ENCODE results near the gene IFI35. TPM values are rescaled to one million over a fixed set of nuclear protein-coding genes. Genes with fewer than 3 reads are reported as not detected.

The IFI35 gene
- total RNA-seq, 1 experiment from 2014 or later = 6.3 TPM

GRCh38 chr17:43010667-43011308, 4.2 kb downstream of the IFI35 start:
- no peak for TF ChIP-seq CTCF (IDR thresholded peaks at IDR 0.05; ENCODE audit: unreplicated experiment)
- no peak overlapping the region for H3K27ac Mint-ChIP-seq (ENCODE audit: low read depth, unreplicated experiment)
- no peak overlapping the region for H3K4me3 Mint-ChIP-seq (ENCODE audit: unreplicated experiment)
- H3K36me3 Mint-ChIP-seq (ENCODE audit: insufficient read depth, unreplicated experiment) = peaks cover 22% of the 10 kb centered on the region
- no peak for DNase-seq (ENCODE audit: unreplicated experiment)
- H3K9me3 Mint-ChIP-seq (ENCODE audit: unreplicated experiment) = no peaks in the 10 kb centered on the region
- intact Hi-C loops (cut with micrococcal nuclease) = no loop called here
- no peaks in the 10 kb centered on the region for H3K27me3 Mint-ChIP-seq (ENCODE audit: insufficient read depth, unreplicated experiment)
- no TSS peak for BruUV-seq (replicated peaks)
- ChIA-PET CTCF (interaction anchor here (0.6 kb wide), 1 partner anchor 13 kb away, joined by 4 read pairs; no protein-coding TSS in a partner anchor), POLR2A (interaction anchor here (0.7 to 4.1 kb wide), 4 partner anchors 10 to 574 kb away, joined by 3 to 25 read pairs (median 10); partner anchors contain the start of genes RPL27 and VAT1)
- peaks cover 6% of the 10 kb centered on the region for H3K4me1 Mint-ChIP-seq (ENCODE audit: insufficient read depth, unreplicated experiment)

GRCh38 chr17:43011728-43012472, 5.3 kb downstream of the IFI35 start:
- Mint-ChIP-seq H3K27me3 (ENCODE audit: insufficient read depth, unreplicated experiment) (no peaks in the 10 kb centered on the region), H3K27ac (ENCODE audit: low read depth, unreplicated experiment) (no peak overlapping the region), H3K4me1 (ENCODE audit: insufficient read depth, unreplicated experiment) (peaks cover 6% of the 10 kb centered on the region), H3K36me3 (ENCODE audit: insufficient read depth, unreplicated experiment) (peaks cover 31% of the 10 kb centered on the region), H3K9me3 (ENCODE audit: unreplicated experiment) (no peaks in the 10 kb centered on the region), H3K4me3 (ENCODE audit: unreplicated experiment) (no peak overlapping the region)
- TF ChIP-seq CTCF (IDR thresholded peaks at IDR 0.05; ENCODE audit: unreplicated experiment) = no peak
- DNase-seq (ENCODE audit: unreplicated experiment) = no peak
- CTCF ChIA-PET = interaction anchor here (0.6 kb wide), 1 partner anchor 116 kb away, joined by 3 read pairs; no protein-coding TSS in a partner anchor
- POLR2A ChIA-PET = interaction anchor here (1.5 to 4.1 kb wide), 4 partner anchors 10 to 13 kb away, joined by 5 to 25 read pairs (median 10); partner anchors contain the start of genes RPL27 and VAT1
- BruUV-seq (replicated peaks) = no TSS peak
- intact Hi-C loops (cut with micrococcal nuclease) = no loop called here

- H3K36me3 Mint-ChIP-seq (ENCODE audit: insufficient read depth, unreplicated experiment) = peaks cover 36% of the 10 kb centered on the region
- H3K4me3 Mint-ChIP-seq (ENCODE audit: unreplicated experiment) = no peak overlapping the region
- DNase-seq (ENCODE audit: unreplicated experiment) = no peak
- BruUV-seq (replicated peaks) = no TSS peak
- no peaks in the 10 kb centered on the region for H3K9me3 Mint-ChIP-seq (ENCODE audit: unreplicated experiment)
- TF ChIP-seq CTCF (IDR thresholded peaks at IDR 0.05; ENCODE audit: unreplicated experiment) = no peak
- CTCF ChIA-PET = interaction anchor here (0.6 kb wide), 1 partner anchor 61 kb away, joined by 3 read pairs; no protein-coding TSS in a partner anchor
- no peaks in the 10 kb centered on the region for H3K27me3 Mint-ChIP-seq (ENCODE audit: insufficient read depth, unreplicated experiment)
- H3K4me1 Mint-ChIP-seq (ENCODE audit: insufficient read depth, unreplicated experiment) = peaks cover 12% of the 10 kb centered on the region
- H3K27ac Mint-ChIP-seq (ENCODE audit: low read depth, unreplicated experiment) = no peak overlapping the region
- POLR2A ChIA-PET = interaction anchor here (0.5 to 4.1 kb wide), 4 partner anchors 9 to 185 kb away, joined by 3 to 25 read pairs (median 4); partner anchors contain the start of genes RPL27 and VAT1
- intact Hi-C loops (cut with micrococcal nuclease) = no loop called here
Measured at GRCh38 chr17:43013296-43013695, 6.7 kb downstream of the IFI35 start.

- POLR2A ChIA-PET = interaction anchor here (1.2 kb wide), 1 partner anchor 12 kb away, joined by 4 read pairs; no protein-coding TSS in a partner anchor
- H3K4me1 Mint-ChIP-seq (ENCODE audit: insufficient read depth, unreplicated experiment) = peaks cover 13% of the 10 kb centered on the region
- no peak for TF ChIP-seq CTCF (IDR thresholded peaks at IDR 0.05; ENCODE audit: unreplicated experiment)
- CTCF ChIA-PET = no interaction called here
- no peaks in the 10 kb centered on the region for H3K9me3 Mint-ChIP-seq (ENCODE audit: unreplicated experiment)
- intact Hi-C loops (cut with micrococcal nuclease) = no loop called here
- no peak overlapping the region for H3K27ac Mint-ChIP-seq (ENCODE audit: low read depth, unreplicated experiment)
- peaks cover 36% of the 10 kb centered on the region for H3K36me3 Mint-ChIP-seq (ENCODE audit: insufficient read depth, unreplicated experiment)
- H3K4me3 Mint-ChIP-seq (ENCODE audit: unreplicated experiment) = no peak overlapping the region
- BruUV-seq (replicated peaks) = no TSS peak
- no peaks in the 10 kb centered on the region for H3K27me3 Mint-ChIP-seq (ENCODE audit: insufficient read depth, unreplicated experiment)
- no peak for DNase-seq (ENCODE audit: unreplicated experiment)
Measured at GRCh38 chr17:43014020-43014648, 7.5 kb downstream of the IFI35 start.
